H9 (cell line): ENCODE measurements around the gene TPPP2. TPM values are rescaled to one million over a fixed set of nuclear protein-coding genes. Genes with fewer than 3 reads are reported as not detected.

Experiments
- DNase-seq: peaks from one replicate; pipeline ENCODE4 v3.0.0-alpha.2; 2017
- H2AFZ ChIP-seq: one replicate; pipeline ENCODE4 v1.6.1; 2013; ENCODE audit warnings: mild to moderate bottlenecking, low read length, control low read depth, moderate library complexity
- H2AK5ac ChIP-seq: 2 replicates; pipeline ENCODE4 v1.6.1; 2013; ENCODE audit warnings: low read length, control low read depth, mixed read lengths; ENCODE audit not compliant: insufficient read length
- H2BK120ac ChIP-seq: one replicate; pipeline ENCODE4 v1.6.1; 2013; ENCODE audit warnings: low read depth, mild to moderate bottlenecking, low read length, control low read depth, inconsistent platforms; ENCODE audit not compliant: poor library complexity, severe bottlenecking
- H2BK12ac ChIP-seq: 2 replicates; pipeline ENCODE4 v1.6.1; 2013; ENCODE audit warnings: low read length, control low read depth, mixed read lengths, low read depth; ENCODE audit not compliant: insufficient read length
- H2BK15ac ChIP-seq: 2 replicates; pipeline ENCODE4 v1.6.1; 2013; ENCODE audit warnings: low read depth, low read length, control low read depth
- H2BK20ac ChIP-seq: one replicate; pipeline ENCODE4 v1.6.1; 2013; ENCODE audit warnings: low read depth, mild to moderate bottlenecking, low read length, control low read depth, inconsistent platforms; ENCODE audit not compliant: poor library complexity, severe bottlenecking
- H2BK5ac ChIP-seq: 2 replicates; pipeline ENCODE4 v1.6.1; 2013; ENCODE audit warnings: low read length, control low read depth, mixed read lengths; ENCODE audit not compliant: insufficient read length
- H3K14ac ChIP-seq: 2 replicates; pipeline ENCODE4 v1.6.1; 2013; ENCODE audit warnings: low read length, control low read depth; ENCODE audit not compliant: insufficient read depth
- H3K18ac ChIP-seq: 2 replicates; pipeline ENCODE4 v1.6.1; 2013; ENCODE audit warnings: low read depth, mild to moderate bottlenecking, mixed read lengths, low read length, control low read depth; ENCODE audit not compliant: insufficient read length
- H3K23ac ChIP-seq: 2 replicates; pipeline ENCODE4 v1.6.1; 2013; ENCODE audit warnings: low read length, control low read depth, mixed read lengths, low read depth; ENCODE audit not compliant: insufficient read length
- H3K23me2 ChIP-seq: 2 replicates; pipeline ENCODE4 v1.6.1; 2013; ENCODE audit warnings: low read depth, mild to moderate bottlenecking, mixed read lengths, low read length, control low read depth; ENCODE audit not compliant: insufficient read length, poor library complexity, severe bottlenecking
- H3K27ac ChIP-seq: 2 replicates; pipeline ENCODE4 v1.5.1; 2013; ENCODE audit warnings: low read length, control low read depth, mixed read lengths, low read depth; ENCODE audit not compliant: insufficient read length
- H3K27me3 ChIP-seq: 2 replicates; pipeline ENCODE4 v1.6.1; 2013; ENCODE audit warnings: low read length, control low read depth, inconsistent platforms; ENCODE audit not compliant: insufficient read depth
- H3K4ac ChIP-seq: 2 replicates; pipeline ENCODE4 v1.6.1; 2013; ENCODE audit warnings: low read depth, mild to moderate bottlenecking, control low read depth, inconsistent platforms, low read length, moderate library complexity
- H3K4me1 ChIP-seq: 2 replicates; pipeline ENCODE4 v1.6.1; 2013; ENCODE audit warnings: low read length, control low read depth, inconsistent platforms; ENCODE audit not compliant: insufficient read depth
- H3K4me2 ChIP-seq: 2 replicates; pipeline ENCODE4 v1.6.1; 2013; ENCODE audit warnings: low read length, control low read depth, mixed read lengths; ENCODE audit not compliant: insufficient read length, insufficient read depth
- H3K56ac ChIP-seq: 2 replicates; pipeline ENCODE4 v1.6.1; 2013; ENCODE audit warnings: low read depth, mild to moderate bottlenecking, mixed read lengths, low read length, control low read depth; ENCODE audit not compliant: insufficient read length
- H3K79me1 ChIP-seq: 2 replicates; pipeline ENCODE4 v1.6.1; 2013; ENCODE audit warnings: low read depth, mild to moderate bottlenecking, moderate library complexity, low read length, control low read depth, inconsistent platforms; ENCODE audit not compliant: insufficient read depth, poor library complexity, severe bottlenecking
- H3K79me2 ChIP-seq: 2 replicates; pipeline ENCODE4 v1.6.1; 2013; ENCODE audit warnings: low read length, control low read depth, inconsistent platforms; ENCODE audit not compliant: insufficient read depth
- H3K9ac ChIP-seq: 2 replicates; pipeline ENCODE4 v1.6.1; 2013; ENCODE audit warnings: low read length, control low read depth, mixed read lengths; ENCODE audit not compliant: insufficient read length; ENCODE audit errors: extremely low read depth
- H3K9me3 ChIP-seq: one replicate; pipeline ENCODE4 v1.6.1; 2013; ENCODE audit warnings: low read depth, low read length, inconsistent platforms; ENCODE audit not compliant: control insufficient read depth
- H3T11ph ChIP-seq: one replicate; pipeline ENCODE4 v1.6.1; 2013; ENCODE audit warnings: mild to moderate bottlenecking, low read length, control low read depth, inconsistent platforms
- H4K20me1 ChIP-seq: one replicate; pipeline ENCODE4 v1.6.1; 2013; ENCODE audit not compliant: control insufficient read depth, insufficient read length, insufficient read depth
- H4K5ac ChIP-seq: 2 replicates; pipeline ENCODE4 v1.6.1; 2013; ENCODE audit warnings: low read depth, mild to moderate bottlenecking, mixed read lengths, low read length, control low read depth; ENCODE audit not compliant: insufficient read length
- H4K8ac ChIP-seq: replicated peaks from 2 replicates; pipeline ENCODE4 v1.6.1; 2013; ENCODE audit warnings: low read length, control low read depth, mixed read lengths, low read depth; ENCODE audit not compliant: insufficient read length
- H4K91ac ChIP-seq: 2 replicates; pipeline ENCODE4 v1.6.1; 2013; ENCODE audit warnings: low read depth, mild to moderate bottlenecking, moderate library complexity, mixed read lengths, low read length, control low read depth; ENCODE audit not compliant: insufficient read length
- H3K27ac Mint-ChIP-seq, 3 experiments: 2 replicates in 2 of 3; 3 replicates in 1 of 3; pipeline ENCODE4 v1.8.0; 2020 to 2021; ENCODE audit warnings: mixed read lengths in 3 of 3, mild to moderate bottlenecking in 1 of 3, moderate library complexity in 1 of 3
- H3K27me3 Mint-ChIP-seq: 2 replicates; pipeline ENCODE4 v1.8.0; 2021; ENCODE audit warnings: low read depth, mild to moderate bottlenecking, moderate library complexity, mixed read lengths
- H3K36me3 Mint-ChIP-seq, 3 experiments: 2 replicates in 2 of 3; 3 replicates in 1 of 3; pipeline ENCODE4 v1.8.0; 2020 to 2021; ENCODE audit warnings: low read depth in 3 of 3, mixed read lengths in 3 of 3; ENCODE audit not compliant: insufficient read depth in 1 of 3
- H3K4me1 Mint-ChIP-seq, 2 experiments: 2 replicates each; pipeline ENCODE4 v1.8.0; 2020; ENCODE audit warnings: mixed read lengths in 2 of 2
- H3K4me3 Mint-ChIP-seq, 2 experiments: 2 replicates in 1 of 2; 3 replicates in 1 of 2; pipeline ENCODE4 v1.8.0; 2020 to 2021; ENCODE audit warnings: mild to moderate bottlenecking in 2 of 2, mixed read lengths in 2 of 2, moderate library complexity in 1 of 2
- H3K9me3 Mint-ChIP-seq, 2 experiments: 2 replicates in 1 of 2; 3 replicates in 1 of 2; pipeline ENCODE4 v1.8.0; 2020; ENCODE audit warnings: mild to moderate bottlenecking in 2 of 2, mixed read lengths in 2 of 2, moderate library complexity in 1 of 2
- CTCF ChIP-seq: fragments of 200-600 bp; sonication (generic); conservative IDR thresholded peaks from 3 replicates; pipeline ENCODE4 v1.8.0; 2021; ENCODE audit warnings: antibody characterized with exemption, mild to moderate bottlenecking
- WGBS: extraction: QIAGEN DNeasy Blood & Tissue Kit; methylation state at CpG from one replicate; pipeline ENCODE4 v1.1.7; 2013; ENCODE audit warnings: missing lambda C conversion rate, low lambda C conversion rate, mixed read lengths; ENCODE audit not compliant: insufficient read length; ENCODE audit errors: extremely low coverage; 5-methylcytosine and 5-hydroxymethylcytosine counted together
- total RNA-seq: library from RNA; stranded (reverse); gene quantifications from 2 replicates; pipeline ENCODE4 v1.2.1, GENCODE V29; 2021

The TPPP2 gene
- total RNA-seq, 1 experiment from 2014 or later = not detected

- no peak overlapping the region for H3K14ac ChIP-seq
- H3K23ac ChIP-seq = no peak overlapping the region
- no peak overlapping the region for H2AFZ ChIP-seq
- no peak overlapping the region for H4K8ac ChIP-seq
- no peak overlapping the region for H3T11ph ChIP-seq
- H4K5ac ChIP-seq = no peak overlapping the region
- Mint-ChIP-seq H3K4me3 (peak overlapping the region; percentile 88 to 96; a peak in 4 of 5 replicates), H3K4me1 (peaks cover 23 to 24% of the 10 kb centered on the region in 2 experiments), H3K27ac (no peak overlapping the region; a peak in 1 of 7 replicates), H3K36me3 (peaks cover 38 to 56% (median 51%) of the 10 kb centered on the region in 3 experiments), H3K9me3 (no peaks in the 10 kb centered on the region), H3K27me3 (peaks cover 8% of the 10 kb centered on the region)
- H4K20me1 ChIP-seq = no peaks in the 10 kb centered on the region
- no peak overlapping the region for H3K4ac ChIP-seq
- no peak overlapping the region for H2BK5ac ChIP-seq
- H3K18ac ChIP-seq = no peak overlapping the region
- no peak overlapping the region for H2BK15ac ChIP-seq
- no peaks in the 10 kb centered on the region for H3K27me3 ChIP-seq
- H3K23me2 ChIP-seq = peaks cover 31% of the 10 kb centered on the region
- H2BK20ac ChIP-seq = no peak overlapping the region
- H4K91ac ChIP-seq = no peak overlapping the region
- H3K79me1 ChIP-seq = no peaks in the 10 kb centered on the region
- DNase-seq = no peak
- no CpG with 5 or more reads among the region's 9 CpGs for WGBS
- H2BK12ac ChIP-seq = no peak overlapping the region
- H3K9me3 ChIP-seq = no peaks in the 10 kb centered on the region
- no peak overlapping the region for H2BK120ac ChIP-seq
- no peaks in the 10 kb centered on the region for H3K79me2 ChIP-seq
- H3K56ac ChIP-seq = no peak overlapping the region
- H3K27ac ChIP-seq = no peak overlapping the region
- no peak overlapping the region for H3K9ac ChIP-seq
- TF ChIP-seq CTCF = no peak
- peaks cover 4% of the 10 kb centered on the region; the same call in 1 of the 2 replicates for H3K4me1 ChIP-seq
- H2AK5ac ChIP-seq = no peak overlapping the region
- no peak overlapping the region for H3K4me2 ChIP-seq
These were observed 42.8 kb downstream of the TPPP2 start for GRCh38 chr14:21072781-21073339.
